A549 (cell line): ENCODE data around the gene CEP128. TPM values are rescaled to one million over a fixed set of nuclear protein-coding genes. Genes with fewer than 3 reads are reported as not detected.

Source experiments
- ATAC-seq, 2 experiments: fragments of 200-7000 bp in 1 of 2; fragments of >200 bp in 1 of 2; cut with Nextera tagmentation in 1 of 2; cut with Tn5 transposase in 1 of 2; 3 replicates each; pipeline versions ENCODE4 v1.8.0 to v1.9.1; 2018 to 2020; ENCODE audit warnings: mild to moderate bottlenecking in 1 of 2, moderate library complexity in 1 of 2
- CTCF ChIA-PET: fragments of 300-600 bp; sonication (Branson Sonifier 250); formaldehyde crosslinking; extraction: SDS; loops from one replicate; lab custom pipeline; 2021; ENCODE audit warnings: antibody characterized with exemption, inconsistent platforms; lab: Yijun Ruan, JAX
- POLR2A ChIA-PET: fragments of 350-600 bp; formaldehyde crosslinking; extraction: SDS; loops from one replicate; lab custom pipeline; 2021; ENCODE audit warnings: antibody characterized with exemption, inconsistent platforms; lab: Yijun Ruan, JAX
- DNase-seq, 2 experiments: peaks; one replicate each; pipeline versions ENCODE4 v3.0.0 to v3.0.0-alpha.2; 2011 to 2016; ENCODE audit warnings: low read depth in 1 of 2, low spot score in 1 of 2
- FAIRE-seq: peaks from 2 replicates; lab custom pipeline; 2011; peaks lifted over from hg19 to GRCh38; lab: Jason Lieb, UNC
- H3K27ac ChIP-seq, 2 experiments: fragments of >200 bp; sonication (Bioruptor Twin); formaldehyde crosslinking; 3 replicates each; pipeline ENCODE4 v1.5.1; 2016 to 2017
- H3K4me1 ChIP-seq: fragments of >200 bp; sonication (Bioruptor Twin); formaldehyde crosslinking; 3 replicates; pipeline ENCODE4 v1.6.1; 2016
- H3K4me2 ChIP-seq: fragments of >200 bp; sonication (Bioruptor Twin); formaldehyde crosslinking; 3 replicates; pipeline ENCODE4 v1.6.1; 2016
- H3K4me3 ChIP-seq: fragments of >200 bp; sonication (Bioruptor Twin); formaldehyde crosslinking; 3 replicates; pipeline ENCODE4 v1.5.1; 2016
- H3K9me3 ChIP-seq: fragments of >200 bp; sonication (Bioruptor Twin); formaldehyde crosslinking; 3 replicates; pipeline ENCODE4 v1.6.1; 2016
- CBX2 ChIP-seq: fragments of 200-600 bp; sonication (generic); IDR thresholded peaks from 2 replicates; pipeline ENCODE4 v1.6.1; 2016; ENCODE audit warnings: low read depth, mild to moderate bottlenecking, borderline replicate concordance
- ESRRA ChIP-seq: fragments of 150-350 bp; IDR thresholded peaks from 2 replicates; pipeline ENCODE4 v1.6.1; 2014; ENCODE audit warnings: mild to moderate bottlenecking, low read length, borderline replicate concordance
- FOSB ChIP-seq: fragments of 250-450 bp; sonication (Bioruptor Pico); IDR thresholded peaks from 2 replicates; pipeline ENCODE4 v1.5.0; 2020; ENCODE audit warnings: mild to moderate bottlenecking, moderate library complexity
- FOXS1 ChIP-seq: fragments of 250-450 bp; sonication (Bioruptor Pico); IDR thresholded peaks from 2 replicates; pipeline ENCODE4 v1.5.0; 2020; ENCODE audit warnings: mild to moderate bottlenecking, moderate library complexity
- GATA3 ChIP-seq: IDR thresholded peaks from 2 replicates; pipeline ENCODE4 v1.6.1; 2012; ENCODE audit warnings: borderline replicate concordance
- HOXA7 ChIP-seq: fragments of 250-450 bp; sonication (Bioruptor Pico); IDR thresholded peaks from 2 replicates; pipeline ENCODE4 v1.5.0; 2020; ENCODE audit warnings: mild to moderate bottlenecking, moderate library complexity
- MAZ ChIP-seq: fragments of 150-350 bp; IDR thresholded peaks from 2 replicates; pipeline ENCODE4 v1.6.1; 2014; ENCODE audit warnings: antibody characterized with exemption, low read depth, low read length, borderline replicate concordance
- NFE2L2 ChIP-seq: fragments of 150-350 bp; conservative IDR thresholded peaks from 2 replicates; pipeline ENCODE4 v1.6.1; 2014; ENCODE audit warnings: low read length
- NPAS2 ChIP-seq: fragments of 250-450 bp; sonication (Bioruptor Pico); IDR thresholded peaks from 2 replicates; pipeline ENCODE4 v1.8.0; 2022; ENCODE audit warnings: mild to moderate bottlenecking, moderate library complexity, borderline replicate concordance
- PHF8 ChIP-seq: fragments of 200-600 bp; sonication (generic); IDR thresholded peaks from 2 replicates; pipeline ENCODE4 v1.6.1; 2016; ENCODE audit warnings: low read depth, mild to moderate bottlenecking, antibody characterized with exemption, moderate library complexity, borderline replicate concordance
- POLR2A ChIP-seq: IDR thresholded peaks from 2 replicates; pipeline ENCODE4 v1.6.1; 2012; ENCODE audit warnings: mild to moderate bottlenecking, low read length
- POLR2AphosphoS2 ChIP-seq: conservative IDR thresholded peaks from 2 replicates; pipeline ENCODE4 v1.6.1; 2012; ENCODE audit warnings: low read length, improper control_type of control experiment, inconsistent platforms
- RAD21 ChIP-seq, 2 experiments: fragments of >200 bp in 1 of 2; sonication (Bioruptor Twin) in 1 of 2; formaldehyde crosslinking in 1 of 2; IDR thresholded peaks in 1 of 2; conservative IDR thresholded peaks in 1 of 2; 2 replicates in 1 of 2; 3 replicates in 1 of 2; pipeline ENCODE4 v1.6.1; 2012 to 2018; ENCODE audit warnings: inconsistent platforms in 1 of 2
- SREBF2 ChIP-seq: fragments of 450-650 bp; IDR thresholded peaks from 2 replicates; pipeline ENCODE4 v1.6.1; 2014; ENCODE audit warnings: mild to moderate bottlenecking, moderate library complexity
- TFCP2L1 ChIP-seq: fragments of 250-450 bp; sonication (Bioruptor Pico); IDR thresholded peaks from 2 replicates; pipeline ENCODE4 v1.5.0; 2021; ENCODE audit warnings: mild to moderate bottlenecking
- ZNF302 ChIP-seq: fragments of 250-450 bp; sonication (Bioruptor Pico); IDR thresholded peaks from 2 replicates; pipeline ENCODE4 v1.9.0; 2021; ENCODE audit warnings: inconsistent platforms, mild to moderate bottlenecking, moderate library complexity
- WGBS: methylation state at CpG from one replicate; pipeline ENCODE4 v1.1.6; 2017; ENCODE audit errors: missing lambda C conversion rate; 5-methylcytosine and 5-hydroxymethylcytosine counted together
- polyA plus RNA-seq, 4 experiments: library from polyadenylated mRNA; depleted of rRNA in 3 of 4; stranded (reverse); fragments of >200 nt; fragmentation: RNase III in 1 of 4; extraction: RNeasy Plus Mini Kit Qiagen cat#74134 plus additional on column Dnase treatment in 1 of 4; gene quantifications; 2 replicates in 3 of 4; 3 replicates in 1 of 4; pipeline ENCODE4 v1.2.3, GENCODE V29; 2011 to 2017
- TF ChIP-seq, protein P1 (sequence below): fragments of 250-450 bp; sonication (Bioruptor Pico); IDR thresholded peaks from 2 replicates; pipeline ENCODE4 v1.5.0; 2020; ENCODE audit warnings: low read depth, mild to moderate bottlenecking, moderate library complexity
- TF ChIP-seq, protein P2 (sequence below): fragments of 450-650 bp; IDR thresholded peaks from 2 replicates; pipeline ENCODE4 v1.6.1; 2014; ENCODE audit warnings: antibody characterized with exemption
- TF ChIP-seq, protein P3 (sequence below): fragments of >200 bp; sonication (Bioruptor Twin); formaldehyde crosslinking; IDR thresholded peaks from 3 replicates; pipeline ENCODE4 v1.6.1; 2016
- TF ChIP-seq, protein P4 (sequence below): fragments of 200-600 bp; sonication (generic); IDR thresholded peaks from 2 replicates; pipeline ENCODE4 v1.6.1; 2016; ENCODE audit warnings: antibody characterized with exemption, mild to moderate bottlenecking, moderate library complexity
- TF ChIP-seq, protein P5 (sequence below): fragments of >200 bp; sonication (Bioruptor Twin); formaldehyde crosslinking; IDR thresholded peaks from 2 replicates; pipeline ENCODE4 v1.6.1; 2016

CEP128 gene
- polyA plus RNA-seq, 2 of the 4 experiments (the other 2 are of a cell fraction): 5.8 to 7.0 TPM

DNA sequence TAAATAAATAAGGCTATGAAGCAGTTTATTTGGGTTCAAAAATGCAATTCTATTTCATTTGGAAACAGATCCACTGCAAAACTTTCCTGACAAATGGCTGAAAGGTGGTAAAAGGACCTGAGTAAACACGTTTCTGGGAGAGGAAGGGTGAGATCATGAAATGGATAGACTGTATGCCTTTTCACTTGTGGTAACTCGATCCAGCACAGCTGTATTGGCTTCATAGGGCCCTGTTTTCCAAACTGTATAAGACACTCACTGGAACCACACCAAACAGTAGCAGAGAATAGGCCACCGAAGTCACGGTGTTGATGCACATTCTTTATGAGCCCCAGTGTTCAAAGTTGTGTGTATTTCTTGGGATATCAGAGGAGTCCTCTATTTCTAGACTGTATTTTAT lies 405.1 kb downstream of the CEP128 start:
- Histone ChIP-seq H3K4me2 (no peak overlapping the region), H3K4me3 (no peak overlapping the region), H3K4me1 (peaks cover 24% of the 10 kb centered on the region), H3K9me3 (no peaks in the 10 kb centered on the region), H3K27ac (no peak overlapping the region)
- ChIA-PET POLR2A (no interaction called here), CTCF (no interaction called here)
- no peak for FAIRE-seq
- TF ChIP-seq NPAS2 (CRISPR knock-in tag) (no peak), CBX2 (no peak), FOSB (CRISPR knock-in tag) (no peak), NFE2L2 (no peak)
- TF ChIP-seq, protein P1, sequence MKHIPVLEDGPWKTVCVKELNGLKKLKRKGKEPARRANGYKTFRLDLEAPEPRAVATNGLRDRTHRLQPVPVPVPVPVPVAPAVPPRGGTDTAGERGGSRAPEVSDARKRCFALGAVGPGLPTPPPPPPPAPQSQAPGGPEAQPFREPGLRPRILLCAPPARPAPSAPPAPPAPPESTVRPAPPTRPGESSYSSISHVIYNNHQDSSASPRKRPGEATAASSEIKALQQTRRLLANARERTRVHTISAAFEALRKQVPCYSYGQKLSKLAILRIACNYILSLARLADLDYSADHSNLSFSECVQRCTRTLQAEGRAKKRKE (CRISPR knock-in tag): no peak
- no peak for ATAC-seq
- DNase-seq: no peak
- WGBS: 73% methylated on average over 4 of the region's 4 CpGs

DNA sequence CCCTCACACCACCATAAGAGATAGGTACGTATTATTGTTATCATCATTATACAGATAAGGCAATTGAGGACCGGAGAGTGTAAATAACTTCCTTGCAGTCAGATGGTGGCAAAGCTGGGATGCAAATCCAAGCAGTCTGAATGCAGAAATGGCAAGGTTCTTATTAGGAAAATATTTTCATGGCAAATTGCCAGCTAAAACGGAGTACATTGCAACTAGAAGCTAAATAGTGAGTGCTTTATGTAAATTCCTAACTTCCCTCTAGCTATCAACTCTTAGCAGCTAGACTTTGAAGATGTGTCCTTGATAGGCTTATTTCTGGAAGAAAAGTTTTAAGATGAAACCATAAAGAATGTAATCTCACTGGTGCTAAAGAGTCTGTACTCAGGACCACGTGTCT lies 406.4 kb downstream of the CEP128 start:
- no peak overlapping the region for H3K4me3 ChIP-seq
- no peak for TF ChIP-seq FOXS1 (CRISPR knock-in tag)
- no peak for TF ChIP-seq HOXA7 (CRISPR knock-in tag)
- TF ChIP-seq, protein P2, sequence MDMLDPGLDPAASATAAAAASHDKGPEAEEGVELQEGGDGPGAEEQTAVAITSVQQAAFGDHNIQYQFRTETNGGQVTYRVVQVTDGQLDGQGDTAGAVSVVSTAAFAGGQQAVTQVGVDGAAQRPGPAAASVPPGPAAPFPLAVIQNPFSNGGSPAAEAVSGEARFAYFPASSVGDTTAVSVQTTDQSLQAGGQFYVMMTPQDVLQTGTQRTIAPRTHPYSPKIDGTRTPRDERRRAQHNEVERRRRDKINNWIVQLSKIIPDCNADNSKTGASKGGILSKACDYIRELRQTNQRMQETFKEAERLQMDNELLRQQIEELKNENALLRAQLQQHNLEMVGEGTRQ: no peak
- no peak for TF ChIP-seq ZNF302 (CRISPR knock-in tag)
- TF ChIP-seq PHF8: no peak
- TF ChIP-seq ESRRA: no peak
- no peak for TF ChIP-seq SREBF2
- TF ChIP-seq, protein P3, sequence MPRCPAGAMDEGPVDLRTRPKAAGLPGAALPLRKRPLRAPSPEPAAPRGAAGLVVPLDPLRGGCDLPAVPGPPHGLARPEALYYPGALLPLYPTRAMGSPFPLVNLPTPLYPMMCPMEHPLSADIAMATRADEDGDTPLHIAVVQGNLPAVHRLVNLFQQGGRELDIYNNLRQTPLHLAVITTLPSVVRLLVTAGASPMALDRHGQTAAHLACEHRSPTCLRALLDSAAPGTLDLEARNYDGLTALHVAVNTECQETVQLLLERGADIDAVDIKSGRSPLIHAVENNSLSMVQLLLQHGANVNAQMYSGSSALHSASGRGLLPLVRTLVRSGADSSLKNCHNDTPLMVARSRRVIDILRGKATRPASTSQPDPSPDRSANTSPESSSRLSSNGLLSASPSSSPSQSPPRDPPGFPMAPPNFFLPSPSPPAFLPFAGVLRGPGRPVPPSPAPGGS: no peak
- no peak for TF ChIP-seq TFCP2L1 (CRISPR knock-in tag)
- no peak for TF ChIP-seq RAD21 (conservative IDR thresholded peaks at IDR 0.05 in 1 of 2, IDR thresholded peaks at IDR 0.05 in 1 of 2)
- TF ChIP-seq, protein P4, sequence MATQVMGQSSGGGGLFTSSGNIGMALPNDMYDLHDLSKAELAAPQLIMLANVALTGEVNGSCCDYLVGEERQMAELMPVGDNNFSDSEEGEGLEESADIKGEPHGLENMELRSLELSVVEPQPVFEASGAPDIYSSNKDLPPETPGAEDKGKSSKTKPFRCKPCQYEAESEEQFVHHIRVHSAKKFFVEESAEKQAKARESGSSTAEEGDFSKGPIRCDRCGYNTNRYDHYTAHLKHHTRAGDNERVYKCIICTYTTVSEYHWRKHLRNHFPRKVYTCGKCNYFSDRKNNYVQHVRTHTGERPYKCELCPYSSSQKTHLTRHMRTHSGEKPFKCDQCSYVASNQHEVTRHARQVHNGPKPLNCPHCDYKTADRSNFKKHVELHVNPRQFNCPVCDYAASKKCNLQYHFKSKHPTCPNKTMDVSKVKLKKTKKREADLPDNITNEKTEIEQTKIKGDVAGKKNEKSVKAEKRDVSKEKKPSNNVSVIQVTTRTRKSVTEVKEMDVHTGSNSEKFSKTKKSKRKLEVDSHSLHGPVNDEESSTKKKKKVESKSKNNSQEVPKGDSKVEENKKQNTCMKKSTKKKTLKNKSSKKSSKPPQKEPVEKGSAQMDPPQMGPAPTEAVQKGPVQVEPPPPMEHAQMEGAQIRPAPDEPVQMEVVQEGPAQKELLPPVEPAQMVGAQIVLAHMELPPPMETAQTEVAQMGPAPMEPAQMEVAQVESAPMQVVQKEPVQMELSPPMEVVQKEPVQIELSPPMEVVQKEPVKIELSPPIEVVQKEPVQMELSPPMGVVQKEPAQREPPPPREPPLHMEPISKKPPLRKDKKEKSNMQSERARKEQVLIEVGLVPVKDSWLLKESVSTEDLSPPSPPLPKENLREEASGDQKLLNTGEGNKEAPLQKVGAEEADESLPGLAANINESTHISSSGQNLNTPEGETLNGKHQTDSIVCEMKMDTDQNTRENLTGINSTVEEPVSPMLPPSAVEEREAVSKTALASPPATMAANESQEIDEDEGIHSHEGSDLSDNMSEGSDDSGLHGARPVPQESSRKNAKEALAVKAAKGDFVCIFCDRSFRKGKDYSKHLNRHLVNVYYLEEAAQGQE: no peak
- TF ChIP-seq NFE2L2: no peak
- no peak for TF ChIP-seq POLR2A
- no peak for TF ChIP-seq POLR2AphosphoS2
- no peak for TF ChIP-seq MAZ
- TF ChIP-seq, protein P5, sequence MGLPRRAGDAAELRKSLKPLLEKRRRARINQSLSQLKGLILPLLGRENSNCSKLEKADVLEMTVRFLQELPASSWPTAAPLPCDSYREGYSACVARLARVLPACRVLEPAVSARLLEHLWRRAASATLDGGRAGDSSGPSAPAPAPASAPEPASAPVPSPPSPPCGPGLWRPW: no peak
- no peak for TF ChIP-seq GATA3
- whole genome bisulfite sequencing: 77% methylated on average over 4 of the region's 4 CpGs
- ATAC-seq (no peak), DNase-seq (no peak), FAIRE-seq (no peak)
- H3K4me1 ChIP-seq: peaks cover 19% of the 10 kb centered on the region
- CTCF ChIA-PET: no interaction called here
- H3K27ac ChIP-seq: no peak overlapping the region
- no peaks in the 10 kb centered on the region for H3K9me3 ChIP-seq
- H3K4me2 ChIP-seq: no peak overlapping the region
- POLR2A ChIA-PET: no interaction called here
